Stimulated activated CD4-positive, alpha-beta T cell treated with anti-CD3 and anti-CD28 coated beads, TNF-alpha, amount 100 ng/mL, for 4 hours (primary cell): ENCODE results near the gene TNF.

Experiments
- DNase-seq, 3 experiments: peaks; one replicate each; pipeline ENCODE4 v3.0.0-alpha.2; 2020; ENCODE audit warnings: low read depth in 3 of 3

Gene TNF

GRCh38 chr6:31575335-31575901, at the start of gene TNF:
Gene TNF, plus strand, starts transcription at chr6:31575565. Its CDS starts 177 bp downstream, at chr6:31575742.
- peak in 2 of 3 experiments; percentile 78 to 83 for DNase-seq

GRCh38 chr6:31525932-31526591, 49.3 kb upstream of the TNF start:
- DNase-seq, result no peak

GRCh38 chr6:31528307-31528777, 47.0 kb upstream of the TNF start:
- DNase-seq, result no peak

GRCh38 chr6:31528821-31529328, 46.5 kb upstream of the TNF start, which contains the start of gene MCCD1:
Gene MCCD1, plus strand, starts transcription at chr6:31528962. Its CDS starts 53 bp downstream, at chr6:31529015.
- DNase-seq, result no peak

GRCh38 chr6:31529329-31530150, 45.8 kb upstream of the TNF start:
- DNase-seq, result no peak

GRCh38 chr6:31530659-31531058, 44.7 kb upstream of the TNF start:
- DNase-seq, result no peak

- DNase-seq, result no peak
These were observed 44.2 kb upstream of the TNF start for GRCh38 chr6:31531162-31531561.

- DNase-seq, result no peak
These were observed 43.4 kb upstream of the TNF start for GRCh38 chr6:31531771-31532643.

- no peak for DNase-seq
These were observed 42.5 kb upstream of the TNF start for GRCh38 chr6:31532644-31533454.

GRCh38 chr6:31533455-31533841, 41.9 kb upstream of the TNF start:
- DNase-seq, result no peak

- no peak for DNase-seq
These were observed 41.4 kb upstream of the TNF start for GRCh38 chr6:31534011-31534410.

- no peak for DNase-seq
These were observed 40.8 kb upstream of the TNF start for GRCh38 chr6:31534521-31535040.

- DNase-seq, result no peak
These were observed 39.6 kb upstream of the TNF start for GRCh38 chr6:31535538-31536324.

- no peak for DNase-seq
These were observed 36.5 kb upstream of the TNF start for GRCh38 chr6:31538805-31539400.

GRCh38 chr6:31540640-31541039, 34.7 kb upstream of the TNF start:
- no peak for DNase-seq

- no peak for DNase-seq
These were observed 34.2 kb upstream of the TNF start for GRCh38 chr6:31541059-31541657.

- DNase-seq, result peak; percentile 68 to 90 (median 80)
These were observed 33.5 kb upstream of the TNF start, which contains the start of gene DDX39B for GRCh38 chr6:31541658-31542521. Gene DDX39B, minus strand, starts transcription at chr6:31542003. Its CDS starts 1,471 bp downstream, at chr6:31540532.

- no peak for DNase-seq
These were observed 31.7 kb upstream of the TNF start for GRCh38 chr6:31543639-31544038.
